22Rv1 (cell line): Measurements from ENCODE around the gene SLC13A3.

Source experiments
- ZFX ChIP-seq: fragments of 450-650 bp; IDR thresholded peaks from 2 replicates; pipeline ENCODE4 v1.6.1; 2017; ENCODE audit warnings: antibody characterized with exemption, borderline replicate concordance
- TF ChIP-seq, protein P1 (sequence below): fragments of 450-650 bp; IDR thresholded peaks from 2 replicates; pipeline ENCODE4 v1.5.1; 2017; ENCODE audit warnings: mild to moderate bottlenecking

DNA sequence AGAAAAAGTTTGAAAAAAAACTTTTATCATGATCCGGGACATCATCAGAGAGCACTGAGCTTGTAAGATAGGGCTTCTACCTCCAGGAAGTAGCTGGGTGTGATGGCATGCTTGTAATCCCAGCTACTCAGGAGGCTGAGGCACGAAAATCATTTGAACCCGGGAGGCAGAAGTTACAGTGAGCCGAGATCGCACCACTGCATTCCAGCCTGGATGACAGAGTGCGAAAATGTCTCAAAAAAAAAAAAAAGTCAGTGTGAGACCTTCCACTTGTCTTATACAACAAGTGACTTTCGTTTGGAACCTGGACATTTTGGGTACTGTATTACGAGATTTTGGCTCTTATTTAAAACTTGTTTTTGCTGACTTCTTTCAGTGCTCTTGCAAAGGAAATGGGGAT is 5.9 kb upstream of the SLC13A3 start:
- TF ChIP-seq, protein P1, sequence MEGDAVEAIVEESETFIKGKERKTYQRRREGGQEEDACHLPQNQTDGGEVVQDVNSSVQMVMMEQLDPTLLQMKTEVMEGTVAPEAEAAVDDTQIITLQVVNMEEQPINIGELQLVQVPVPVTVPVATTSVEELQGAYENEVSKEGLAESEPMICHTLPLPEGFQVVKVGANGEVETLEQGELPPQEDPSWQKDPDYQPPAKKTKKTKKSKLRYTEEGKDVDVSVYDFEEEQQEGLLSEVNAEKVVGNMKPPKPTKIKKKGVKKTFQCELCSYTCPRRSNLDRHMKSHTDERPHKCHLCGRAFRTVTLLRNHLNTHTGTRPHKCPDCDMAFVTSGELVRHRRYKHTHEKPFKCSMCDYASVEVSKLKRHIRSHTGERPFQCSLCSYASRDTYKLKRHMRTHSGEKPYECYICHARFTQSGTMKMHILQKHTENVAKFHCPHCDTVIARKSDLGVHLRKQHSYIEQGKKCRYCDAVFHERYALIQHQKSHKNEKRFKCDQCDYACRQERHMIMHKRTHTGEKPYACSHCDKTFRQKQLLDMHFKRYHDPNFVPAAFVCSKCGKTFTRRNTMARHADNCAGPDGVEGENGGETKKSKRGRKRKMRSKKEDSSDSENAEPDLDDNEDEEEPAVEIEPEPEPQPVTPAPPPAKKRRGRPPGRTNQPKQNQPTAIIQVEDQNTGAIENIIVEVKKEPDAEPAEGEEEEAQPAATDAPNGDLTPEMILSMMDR = no peak
- no peak for TF ChIP-seq ZFX
